ENCODE data around the gene OR51A2. TPM values are rescaled to one million over a fixed set of nuclear protein-coding genes. Genes with fewer than 3 reads are reported as not detected.

Gene OR51A2
- total and polyA plus RNA-seq, 2 of the 8 experiments (the other 6 are each of a cell fraction or from before 2014, with no cell fraction given), result not detected

- H3K18ac ChIP-seq (ENCODE audit: extremely low read depth, low read length), result no peak overlapping the region
- CTCF ChIA-PET (ENCODE audit: partially characterized antibody), result interaction anchor here (1.0 kb wide), 1 partner anchor 14 kb away, joined by 4 read pairs; no protein-coding TSS in a partner anchor
- WGBS, 2 experiments (ENCODE audit: extremely low coverage in 1 of 2, insufficient coverage in 1 of 2, insufficient read length in 1 of 2, insufficient replicate concordance in 2 of 2, low coverage in 1 of 2, low lambda C conversion rate in 2 of 2, missing lambda C conversion rate in 1 of 2), result 92% methylated on average over 6 of the region's 6 CpGs; no CpG with 5 or more reads in 1 of the 2 experiments
Observed at GRCh38 chr11:4983841-4984240, 28.3 kb upstream of the OR51A2 start.

More at GRCh38 chr11:4983841-4984240, 28.3 kb upstream of the OR51A2 start:
- Histone ChIP-seq H3K36me3 (ENCODE audit: control insufficient read depth in 2 of 4, insufficient read depth in 4 of 4, low read length in 3 of 4) (no peaks in the 10 kb centered on the region), H3K14ac (ENCODE audit: insufficient read length) (no peak overlapping the region), H3K27ac (ENCODE audit: low read depth, low read length) (no peak overlapping the region), H3K9me3 (ENCODE audit: insufficient read depth in 2 of 2, low read depth in 1 of 2, low read length in 1 of 2) (no peaks in the 10 kb centered on the region; a peak in 1 of 4 replicates), H3K9ac (replicated peaks in 1 of 4; ENCODE audit: extremely low read depth in 1 of 4, low read depth in 3 of 4, low read length in 3 of 4) (no peak overlapping the region), H2BK12ac (ENCODE audit: low read depth, low read length) (no peak overlapping the region), H3K4ac (replicated peaks; ENCODE audit: insufficient read length, low read depth, low read length) (no peak overlapping the region), H4K5ac (ENCODE audit: insufficient read length, low read depth, low read length) (no peak overlapping the region), H2BK5ac (ENCODE audit: low read depth, low read length) (no peak overlapping the region), H4K91ac (replicated peaks; ENCODE audit: insufficient read length, low read length) (no peak overlapping the region), H2BK120ac (replicated peaks; ENCODE audit: low read depth, low read length) (no peak overlapping the region), H3K4me1 (replicated peaks in 1 of 4; ENCODE audit: control insufficient read depth in 3 of 4, insufficient read depth in 4 of 4, low read length in 3 of 4) (no peaks in the 10 kb centered on the region), H3K23me2 (ENCODE audit: low read depth, low read length) (no peaks in the 10 kb centered on the region), H4K20me1 (replicated peaks in 1 of 2; ENCODE audit: control insufficient read depth in 1 of 2, insufficient read depth in 2 of 2, low read length in 2 of 2) (no peaks in the 10 kb centered on the region), H3K27me3 (replicated peaks in 1 of 4; ENCODE audit: control insufficient read depth in 3 of 4, extremely low read depth in 1 of 4, insufficient read depth in 3 of 4, low read length in 3 of 4) (no peaks in the 10 kb centered on the region), H3K56ac (replicated peaks; ENCODE audit: insufficient read length, low read depth, low read length) (no peak overlapping the region), H2AFZ (ENCODE audit: low read length) (peak overlapping the region; percentile 8; the same call in 1 of the 2 replicates), H3K23ac (ENCODE audit: insufficient read length) (no peak overlapping the region), H2BK20ac (ENCODE audit: low read length) (no peak overlapping the region), H3K79me1 (ENCODE audit: low read depth, low read length) (no peaks in the 10 kb centered on the region), H4K8ac (ENCODE audit: extremely low read depth, insufficient read depth, low read length) (no peak overlapping the region), H3K79me2 (ENCODE audit: control insufficient read depth in 1 of 2, insufficient read depth in 2 of 2, low read length in 2 of 2) (no peaks in the 10 kb centered on the region), H2AK5ac (ENCODE audit: low read depth, low read length) (no peak overlapping the region), H3K4me3 (ENCODE audit: extremely low read depth in 1 of 4, insufficient read depth in 2 of 4, low read depth in 3 of 4, low read length in 4 of 4) (no peak overlapping the region), H3K4me2 (ENCODE audit: insufficient read depth in 1 of 2, low read depth in 2 of 2, low read length in 2 of 2) (no peak overlapping the region), H2BK15ac (ENCODE audit: low read length) (no peak overlapping the region)
- FAIRE-seq (no peak), DNase-seq (ENCODE audit: low read depth in 1 of 2, low spot score in 2 of 2) (no peak)
- TF ChIP-seq JUN (IDR thresholded peaks at IDR 0.05; ENCODE audit: low read depth, low read length) (no peak), BRCA1 (IDR thresholded peaks at IDR 0.05; ENCODE audit: low read depth, low read length) (no peak), TEAD4 (IDR thresholded peaks at IDR 0.05; ENCODE audit: low read depth, low read length) (no peak), CBX8 (IDR thresholded peaks at IDR 0.05; ENCODE audit: borderline replicate concordance, low read depth, low read length) (no peak), CEBPB (IDR thresholded peaks at IDR 0.05; ENCODE audit: low read depth, low read length) (no peak), NRF1 (IDR thresholded peaks at IDR 0.05; ENCODE audit: low read depth, low read length) (no peak), SIN3A (conservative IDR thresholded peaks at IDR 0.05 in 1 of 2, IDR thresholded peaks at IDR 0.05 in 1 of 2; ENCODE audit: low read depth in 1 of 2, low read length in 2 of 2) (no peak), EZH2 (IDR thresholded peaks at IDR 0.05; ENCODE audit: low read depth, low read length, severe bottlenecking) (no peak), HDAC6 (IDR thresholded peaks at IDR 0.05; ENCODE audit: low read depth, low read length) (no peak)
- TF ChIP-seq, protein P1, sequence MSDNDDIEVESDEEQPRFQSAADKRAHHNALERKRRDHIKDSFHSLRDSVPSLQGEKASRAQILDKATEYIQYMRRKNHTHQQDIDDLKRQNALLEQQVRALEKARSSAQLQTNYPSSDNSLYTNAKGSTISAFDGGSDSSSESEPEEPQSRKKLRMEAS (IDR thresholded peaks at IDR 0.05), result no peak
- POLR2A ChIA-PET (ENCODE audit: partially characterized antibody), result no interaction called here
